Measurements from ENCODE around the gene SGCE.

The SGCE gene

GRCh38 chr7:94609561-94609960 is 46.4 kb downstream of the SGCE start (continued):
- TF ChIP-seq CSRNP3 (CRISPR knock-in tag; IDR thresholded peaks at IDR 0.05) = no peak
- no peak for TF ChIP-seq PATZ1 (CRISPR knock-in tag; IDR thresholded peaks at IDR 0.05; ENCODE audit: borderline replicate concordance)
- TF ChIP-seq ESRRG (CRISPR knock-in tag; IDR thresholded peaks at IDR 0.05) = no peak
- no peak for TF ChIP-seq RARB (CRISPR knock-in tag; IDR thresholded peaks at IDR 0.05)
- TF ChIP-seq ZNF70 (CRISPR knock-in tag; IDR thresholded peaks at IDR 0.05) = no peak
- no peak for TF ChIP-seq ZFP3 (CRISPR knock-in tag; IDR thresholded peaks at IDR 0.05)

GRCh38 chr7:94605031-94605430 is 50.9 kb downstream of the SGCE start:
- TF ChIP-seq ESRRG (CRISPR knock-in tag; IDR thresholded peaks at IDR 0.05) (no peak), ARNTL (CRISPR knock-in tag; IDR thresholded peaks at IDR 0.05; ENCODE audit: borderline replicate concordance, low read depth) (no peak), ZC3H10 (CRISPR knock-in tag; IDR thresholded peaks at IDR 0.05) (no peak), ZNF565 (CRISPR knock-in tag; conservative IDR thresholded peaks at IDR 0.05; ENCODE audit: low read depth) (no peak), ZFP30 (CRISPR knock-in tag; IDR thresholded peaks at IDR 0.05) (no peak), CREB5 (CRISPR knock-in tag; IDR thresholded peaks at IDR 0.05; ENCODE audit: low read depth) (no peak), TCF4 (CRISPR knock-in tag; IDR thresholded peaks at IDR 0.05; ENCODE audit: borderline replicate concordance) (no peak), GLIS3 (CRISPR knock-in tag; IDR thresholded peaks at IDR 0.05) (no peak), CSRNP3 (CRISPR knock-in tag; IDR thresholded peaks at IDR 0.05) (no peak)
- no peak for ATAC-seq

GRCh38 chr7:94602181-94602580 is 53.8 kb downstream of the SGCE start:
- TF ChIP-seq TCF4 (CRISPR knock-in tag; IDR thresholded peaks at IDR 0.05; ENCODE audit: borderline replicate concordance) (no peak), RARB (CRISPR knock-in tag; IDR thresholded peaks at IDR 0.05) (no peak), ISL1 (CRISPR knock-in tag; IDR thresholded peaks at IDR 0.05) (no peak), PATZ1 (CRISPR knock-in tag; IDR thresholded peaks at IDR 0.05; ENCODE audit: borderline replicate concordance) (no peak), CREB5 (CRISPR knock-in tag; IDR thresholded peaks at IDR 0.05; ENCODE audit: low read depth) (no peak), ZFP30 (CRISPR knock-in tag; IDR thresholded peaks at IDR 0.05) (no peak), CSDC2 (CRISPR knock-in tag; IDR thresholded peaks at IDR 0.05) (no peak), TOX (CRISPR knock-in tag; IDR thresholded peaks at IDR 0.05; ENCODE audit: borderline replicate concordance) (no peak)
- ATAC-seq = no peak

- ATAC-seq = no peak
- no peak for TF ChIP-seq ZNF565 (CRISPR knock-in tag; conservative IDR thresholded peaks at IDR 0.05; ENCODE audit: low read depth)
- TF ChIP-seq ZFP3 (CRISPR knock-in tag; IDR thresholded peaks at IDR 0.05) = no peak
- no peak for TF ChIP-seq ESRRG (CRISPR knock-in tag; IDR thresholded peaks at IDR 0.05)
- TF ChIP-seq CSDC2 (CRISPR knock-in tag; IDR thresholded peaks at IDR 0.05) = no peak
- peak; percentile 78 for TF ChIP-seq ISL1 (CRISPR knock-in tag; IDR thresholded peaks at IDR 0.05)
- TF ChIP-seq PPARA (CRISPR knock-in tag; IDR thresholded peaks at IDR 0.05; ENCODE audit: borderline replicate concordance) = no peak
- TF ChIP-seq RARB (CRISPR knock-in tag; IDR thresholded peaks at IDR 0.05) = no peak
- TF ChIP-seq TSHZ2 (CRISPR knock-in tag; IDR thresholded peaks at IDR 0.05) = no peak
- no peak for TF ChIP-seq CREB5 (CRISPR knock-in tag; IDR thresholded peaks at IDR 0.05; ENCODE audit: low read depth)
- no peak for TF ChIP-seq ZNF70 (CRISPR knock-in tag; IDR thresholded peaks at IDR 0.05)
- no peak for TF ChIP-seq SNAI2 (CRISPR knock-in tag; IDR thresholded peaks at IDR 0.05)
- TF ChIP-seq ZC3H10 (CRISPR knock-in tag; IDR thresholded peaks at IDR 0.05) = peak; percentile 51; the same call in 1 of the 2 replicates
- no peak for TF ChIP-seq ZFP30 (CRISPR knock-in tag; IDR thresholded peaks at IDR 0.05)
- TF ChIP-seq TOX (CRISPR knock-in tag; IDR thresholded peaks at IDR 0.05; ENCODE audit: borderline replicate concordance) = no peak
Observed at GRCh38 chr7:94600267-94600666, 55.7 kb downstream of the SGCE start.
